ENCODE data around the gene TLE3.

The TLE3 gene

GRCh38 chr15:70061696-70062270, 35.9 kb downstream of the TLE3 start:
- DNase-seq (ENCODE audit: low read depth), result no peak

DNA sequence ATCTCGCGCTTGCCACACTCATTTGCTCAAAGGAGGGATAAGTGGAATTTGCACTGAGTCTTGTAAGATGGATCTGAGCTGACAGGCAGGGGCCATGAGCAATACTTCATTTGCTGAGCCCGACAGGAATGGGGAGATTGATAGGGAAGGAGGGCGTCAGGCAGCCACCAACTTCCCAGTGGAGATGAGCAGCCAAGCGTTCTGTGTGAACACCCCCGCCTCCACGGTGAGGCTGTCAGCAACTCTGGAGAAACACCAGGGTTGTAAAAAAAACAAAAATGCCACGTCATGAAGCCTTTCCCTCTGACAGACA, 36.8 kb downstream of the TLE3 start:
- no peak for DNase-seq (ENCODE audit: low read depth)

GRCh38 chr15:70060214-70060992, 37.3 kb downstream of the TLE3 start:
- DNase-seq (ENCODE audit: low read depth), result no peak

DNA sequence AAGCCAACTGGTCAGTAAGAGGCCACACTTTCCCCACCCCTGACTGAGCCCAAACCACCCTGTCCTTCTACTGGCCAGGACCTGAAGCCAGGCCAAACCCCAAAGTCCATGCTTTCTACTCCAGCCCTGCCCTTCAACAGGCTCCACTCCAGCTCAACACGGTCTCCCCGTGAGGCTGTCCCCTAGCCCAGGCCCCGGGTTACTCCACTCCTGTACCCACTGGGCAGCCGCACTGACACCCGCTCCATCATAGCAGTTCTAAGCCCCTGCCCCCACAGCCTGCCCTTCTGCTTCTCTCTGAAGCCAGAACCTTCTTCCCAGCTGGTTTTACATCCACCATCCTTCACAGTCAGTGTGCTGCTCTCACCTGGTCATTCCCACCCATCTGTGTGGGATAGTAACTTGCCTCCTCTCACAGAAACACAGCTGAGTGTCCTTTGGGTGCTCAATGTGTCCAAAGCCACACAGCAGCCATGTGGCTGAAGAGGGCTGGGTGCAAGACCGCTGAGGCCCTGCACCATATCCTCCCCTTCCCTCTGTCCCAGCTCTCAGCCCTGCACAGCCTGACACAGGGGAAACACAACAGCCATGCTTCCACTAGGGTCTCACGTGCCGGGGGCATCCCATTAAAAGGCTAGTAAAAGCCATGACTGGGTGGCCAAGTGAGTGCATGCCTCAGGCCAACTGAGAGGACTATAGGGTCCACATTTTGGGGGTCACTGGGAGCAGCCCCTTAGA, 38.1 kb downstream of the TLE3 start:
- no peak for DNase-seq (ENCODE audit: low read depth)

- no peak for DNase-seq (ENCODE audit: low read depth)
These were observed 38.9 kb downstream of the TLE3 start for GRCh38 chr15:70058642-70059360.

- no peak for DNase-seq (ENCODE audit: low read depth)
These were observed 39.6 kb downstream of the TLE3 start for GRCh38 chr15:70057931-70058641.

- no peak for DNase-seq (ENCODE audit: low read depth)
These were observed 41.5 kb downstream of the TLE3 start for GRCh38 chr15:70056091-70056680.

DNA sequence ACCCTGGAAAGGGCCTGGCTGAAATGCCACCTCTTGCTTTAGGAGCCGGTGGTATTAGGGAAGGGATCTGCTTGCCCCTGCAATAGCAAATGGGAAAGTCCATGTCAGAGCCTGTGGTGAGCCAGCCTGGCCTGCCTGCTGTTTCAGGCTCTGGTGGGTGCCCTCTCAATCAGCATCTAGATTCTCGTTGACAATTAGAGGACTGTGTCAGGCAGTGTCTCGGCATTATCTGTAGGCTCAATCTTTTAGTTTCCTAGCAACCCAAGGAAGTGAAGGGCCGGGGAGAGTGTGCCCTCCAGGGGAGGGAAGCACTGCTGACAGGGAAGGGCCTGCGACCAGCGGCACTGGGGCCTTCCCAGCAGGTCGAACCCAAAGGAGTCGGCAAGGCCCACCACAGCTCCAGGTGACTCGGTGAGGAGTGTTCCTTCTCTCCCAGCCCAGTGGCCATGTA, 42.1 kb downstream of the TLE3 start:
- no peak for DNase-seq (ENCODE audit: low read depth)

DNA sequence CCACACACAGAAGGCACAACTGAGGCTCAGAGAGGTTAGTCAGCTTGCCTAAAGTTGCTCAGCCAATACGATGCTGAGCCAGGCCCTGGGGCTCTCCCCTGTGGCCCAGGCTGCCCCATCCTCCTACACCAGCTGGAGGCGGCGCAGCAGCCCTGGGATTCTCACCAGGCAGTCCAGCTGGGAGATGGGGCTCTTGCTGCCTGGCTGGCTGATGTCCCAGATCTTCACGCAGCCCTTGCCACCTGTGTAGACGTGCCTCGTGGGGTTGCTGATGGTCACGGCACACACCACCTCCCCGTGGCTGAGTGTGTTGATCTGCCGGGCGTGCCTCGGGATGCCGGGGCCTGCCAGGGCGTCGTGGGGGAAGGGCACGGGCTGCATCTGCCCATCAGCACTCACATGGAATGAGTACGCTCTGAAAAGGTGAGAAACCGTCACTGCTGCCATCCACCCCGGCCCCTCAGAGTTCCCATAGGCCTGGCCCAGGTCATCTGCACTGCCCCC, 42.8 kb downstream of the TLE3 start:
- no peak for DNase-seq (ENCODE audit: low read depth)

DNA sequence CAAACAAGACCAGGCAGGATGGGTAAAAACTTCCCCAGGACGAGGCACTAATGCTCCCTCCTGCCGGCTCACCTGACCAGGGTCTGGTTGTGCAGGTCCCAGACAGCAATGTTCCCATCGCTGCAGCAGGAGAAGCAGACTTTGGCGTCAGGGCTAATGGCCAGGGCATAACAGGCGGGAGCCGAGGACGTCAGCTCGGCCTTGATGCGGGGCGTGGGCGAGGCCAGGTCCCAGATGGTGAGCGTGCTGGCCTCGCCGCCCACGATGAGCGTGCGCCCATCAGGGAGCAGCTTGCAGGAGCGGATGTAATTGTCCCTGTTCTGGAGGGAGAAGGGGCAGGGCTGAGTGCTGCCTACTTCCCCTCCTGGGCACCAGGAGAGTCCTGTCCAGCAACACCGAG, 43.4 kb downstream of the TLE3 start:
- no peak for DNase-seq (ENCODE audit: low read depth)

- no peak for DNase-seq (ENCODE audit: low read depth)
These were observed 43.9 kb downstream of the TLE3 start for GRCh38 chr15:70053716-70054229.

GRCh38 chr15:70053001-70053715, 44.6 kb downstream of the TLE3 start:
- DNase-seq (ENCODE audit: low read depth), result no peak

DNA sequence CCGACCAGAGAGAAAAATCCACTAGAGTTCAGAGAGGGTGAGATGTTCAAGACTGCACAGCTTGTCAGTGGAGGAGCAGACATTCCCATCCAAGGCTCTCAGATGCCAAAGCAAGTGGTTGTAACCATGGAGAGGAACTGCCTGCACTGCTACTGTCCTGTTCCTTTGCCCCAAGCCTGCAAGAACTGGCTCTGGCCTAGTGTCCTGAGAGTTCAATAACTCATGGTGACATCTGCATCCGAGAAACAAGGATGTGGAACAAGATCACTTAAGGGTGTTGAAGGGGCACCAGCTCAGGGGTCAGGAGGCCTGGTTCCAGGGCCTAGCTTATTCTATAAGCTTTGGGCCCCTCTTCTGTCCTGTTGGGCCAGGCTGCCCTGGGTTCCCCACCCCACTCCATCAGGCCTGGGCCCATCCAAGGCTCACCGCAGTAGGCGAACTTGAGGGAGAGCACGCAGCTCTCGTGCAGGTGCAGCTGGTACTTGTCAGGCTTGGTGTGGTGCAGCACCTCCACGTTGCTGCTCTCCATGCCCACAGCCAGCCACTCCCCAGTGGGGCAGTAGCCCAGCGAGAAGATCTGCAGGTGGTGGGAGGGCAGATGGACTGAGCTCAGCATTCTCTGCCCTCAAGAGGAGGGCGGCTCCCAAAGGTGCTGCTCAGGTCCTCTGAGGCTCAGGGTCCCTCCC, 45.6 kb downstream of the TLE3 start:
- DNase-seq (ENCODE audit: low read depth), result no peak

- no peak for DNase-seq (ENCODE audit: low read depth)
These were observed 46.7 kb downstream of the TLE3 start for GRCh38 chr15:70050970-70051369.

DNA sequence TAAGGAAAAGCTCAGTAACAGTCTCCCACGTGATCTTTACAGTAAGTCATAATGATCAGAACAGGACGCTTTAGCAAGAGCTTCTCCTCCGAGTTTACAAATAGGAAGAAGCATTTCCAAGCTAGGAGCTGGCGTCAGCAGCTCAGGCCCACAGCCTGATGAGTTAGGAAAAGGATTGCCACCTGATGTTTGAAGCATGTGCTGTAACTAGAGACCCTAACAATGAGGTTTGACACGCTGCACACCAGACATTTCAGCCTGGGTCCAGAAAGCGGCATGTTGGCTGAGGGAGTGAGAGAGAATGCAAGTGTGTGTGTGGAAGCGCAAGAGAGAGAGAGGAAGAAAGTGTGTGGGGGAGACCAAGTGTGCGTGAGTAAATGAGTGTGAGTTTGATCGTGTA, 47.3 kb downstream of the TLE3 start:
- no peak for DNase-seq (ENCODE audit: low read depth)

- DNase-seq (ENCODE audit: low read depth), result no peak
These were observed 47.9 kb downstream of the TLE3 start for GRCh38 chr15:70049701-70050301.

DNA sequence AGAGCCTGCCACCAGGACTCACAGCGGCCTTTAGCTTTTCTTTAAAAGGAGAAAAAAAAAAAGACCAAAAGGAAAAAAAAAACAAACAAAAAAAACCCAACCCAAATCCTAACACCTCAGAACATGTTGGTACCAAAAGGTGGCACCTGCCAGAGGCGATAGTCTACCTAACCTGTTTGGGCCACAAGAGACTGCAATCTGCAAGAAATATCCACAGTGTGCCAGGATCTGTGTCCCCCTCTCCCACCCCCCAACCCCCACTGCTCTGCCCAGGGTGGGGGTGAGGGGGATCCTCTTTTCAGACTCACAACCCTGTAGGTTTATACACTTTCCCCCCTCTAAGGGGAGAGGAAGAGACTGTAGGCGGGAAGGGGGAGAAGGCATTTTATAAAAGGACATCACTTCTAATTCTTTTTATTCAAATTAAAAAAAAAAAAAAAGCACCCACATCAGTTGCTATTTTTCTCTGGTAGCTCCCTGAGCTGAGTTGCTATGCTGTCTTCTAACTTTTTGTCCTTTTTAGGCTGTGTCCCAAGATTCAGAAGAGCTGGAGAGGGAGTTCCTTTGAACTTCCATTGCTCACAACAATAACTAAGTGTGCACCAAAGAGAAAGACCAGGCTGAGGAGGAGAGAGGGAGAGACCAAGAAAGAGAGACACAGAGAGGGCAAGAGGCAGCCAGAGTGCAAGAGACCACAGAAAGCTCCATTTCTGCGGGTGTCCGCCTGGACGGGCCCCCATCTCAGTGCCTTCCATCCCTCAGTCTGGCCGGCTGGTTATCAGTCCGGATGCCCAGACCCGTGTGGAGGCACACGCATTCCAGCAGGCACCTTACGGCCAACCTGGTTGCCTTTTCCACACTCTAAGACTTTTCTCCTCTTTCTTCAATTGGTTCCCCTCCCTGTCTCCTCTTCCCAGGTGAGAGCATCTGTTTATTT, 48.9 kb downstream of the TLE3 start:
- no peak for DNase-seq (ENCODE audit: low read depth)

GRCh38 chr15:70048198-70048565, 49.5 kb downstream of the TLE3 start:
- no peak for DNase-seq (ENCODE audit: low read depth)
